WTC11 (cell line): ENCODE results near the gene GPAT2. TPM values are rescaled to one million over a fixed set of nuclear protein-coding genes. Genes with fewer than 3 reads are reported as not detected.

Experiments
- total RNA-seq: library from RNA; stranded (reverse); gene quantifications from 3 replicates; pipeline ENCODE4 v1.2.3, GENCODE V29; 2021

GPAT2 gene
- total RNA-seq, 1 experiment from 2014 or later: 0.20 TPM

Other genes starting within 250 kb of the GPAT2 start
- 8.7 to 12.6 TPM (median 11.7 TPM) in 3 replicates for gene ANKRD36C, start 43.1 kb downstream of the GPAT2 start, total RNA-seq
- 4.7 to 6.3 TPM (median 5.8 TPM) in 3 replicates for gene ADRA2B, start 81.7 kb upstream of the GPAT2 start, total RNA-seq
- 0.69 to 1.4 TPM (median 0.79 TPM) in 3 replicates for gene ASTL, start 103.6 kb upstream of the GPAT2 start, total RNA-seq
- gene DUSP2, start 110.5 kb upstream of the GPAT2 start, total RNA-seq: 4.7 to 6.8 TPM (median 5.8 TPM) in 3 replicates
- 199 to 217 TPM (median 201 TPM) in 3 replicates for gene STARD7, start 173.9 kb upstream of the GPAT2 start, total RNA-seq
- 22.9 to 25.6 TPM (median 24.7 TPM) in 3 replicates for gene TMEM127, start 231.1 kb upstream of the GPAT2 start, total RNA-seq
- 71.9 to 82.8 TPM (median 72.0 TPM) in 3 replicates for gene CIAO1, start 231.3 kb upstream of the GPAT2 start, total RNA-seq